Psoas muscle (tissue), 8 donors: ENCODE results near the gene ABL2. TPM values are rescaled to one million over a fixed set of nuclear protein-coding genes. Genes with fewer than 3 reads are reported as not detected.

ENCODE experiments used
- ATAC-seq, 4 donors: fragments of 200-7000 bp; cut with Tn5 transposase; one replicate each; pipeline ENCODE4 v1.9.1; 2020; ENCODE audit warnings: moderate library complexity in 3 of 4, mild to moderate bottlenecking in 2 of 4
- DNase-seq, 2 donors: peaks; one replicate each; pipeline ENCODE4 v3.0.0-alpha.2; 2020
- H3K27ac ChIP-seq: fragments of 200-600 bp; one replicate; pipeline ENCODE4 v1.8.0; 2022
- H3K27me3 ChIP-seq, 3 donors: fragments of 200-600 bp in 1 of 3; one replicate each; pipeline versions ENCODE4 v1.6.1 to v1.8.0; 2013 to 2022; ENCODE audit warnings: low read length in 2 of 3, mild to moderate bottlenecking in 2 of 3, moderate library complexity in 1 of 3; ENCODE audit not compliant: insufficient read depth in 3 of 3
- H3K36me3 ChIP-seq, 2 donors: fragments of 200-600 bp in 1 of 2; one replicate each; pipeline versions ENCODE4 v1.6.1 to v1.8.0; 2013 to 2022; ENCODE audit warnings: low read depth in 1 of 2, mild to moderate bottlenecking in 1 of 2, moderate library complexity in 1 of 2; ENCODE audit not compliant: insufficient read depth in 1 of 2
- H3K4me1 ChIP-seq: fragments of 200-600 bp; one replicate; pipeline ENCODE4 v1.8.0; 2022
- H3K4me3 ChIP-seq: fragments of 200-600 bp; one replicate; pipeline ENCODE4 v1.8.0; 2022; ENCODE audit warnings: mild to moderate bottlenecking
- H3K9me3 ChIP-seq: fragments of 200-600 bp; one replicate; pipeline ENCODE4 v1.8.0; 2022
- CTCF ChIP-seq: fragments of 200-600 bp; IDR thresholded peaks from one replicate; pipeline ENCODE4 v1.8.0; 2022; ENCODE audit warnings: antibody characterized with exemption
- WGBS, 3 donors: extraction: QIAGEN DNeasy Blood & Tissue Kit; methylation state at CpG; one replicate each; pipeline versions ENCODE4 v1.1.6 to v1.1.7; 2013; 5-methylcytosine and 5-hydroxymethylcytosine counted together
- intact Hi-C, 2 donors: fragments of 100-400 bp; cut with DNase I; formaldehyde crosslinking; loops; one replicate each; pipeline versions ENCODE4 v1.11.0 to v1.14.2; 2022
- polyA plus RNA-seq, 3 donors: library from polyadenylated mRNA; stranded (reverse); fragments of 200-250 nt; gene quantifications; one replicate each; pipeline ENCODE4 v1.2.3, GENCODE V29; 2013
- total RNA-seq, 4 donors: library from RNA; stranded (reverse); fragmentation: NEBNext Ultra II Directional in 2 of 4; extraction: Animal tissue kit (Norgen Biotek cat#: 25700) in 2 of 4; gene quantifications; one replicate each; pipeline versions ENCODE4 v1.2.1 to v1.2.4, GENCODE V29; 2021 to 2023
- donor health status: healthy with polysubstance abuse.
- donor health status: DM: no; HTN: no; CAD: no; lungs with moderate emphysema.
- donor health status: Bipolar disorder and iron deficiency.
- donor health status: healthy.
- donor health status: DM: yes; HTN: yes; CAD: no.
- donor health status: DM: no; HTN: no; CAD: no.
- donor health status: DM: no; HTN: no; CAD: no.
- donor health status: DM: yes; HTN: yes; CAD: no.

The ABL2 gene
- total and polyA plus RNA-seq, 7 donors, result 1.4 to 11.7 (median 8.6) TPM

DNA sequence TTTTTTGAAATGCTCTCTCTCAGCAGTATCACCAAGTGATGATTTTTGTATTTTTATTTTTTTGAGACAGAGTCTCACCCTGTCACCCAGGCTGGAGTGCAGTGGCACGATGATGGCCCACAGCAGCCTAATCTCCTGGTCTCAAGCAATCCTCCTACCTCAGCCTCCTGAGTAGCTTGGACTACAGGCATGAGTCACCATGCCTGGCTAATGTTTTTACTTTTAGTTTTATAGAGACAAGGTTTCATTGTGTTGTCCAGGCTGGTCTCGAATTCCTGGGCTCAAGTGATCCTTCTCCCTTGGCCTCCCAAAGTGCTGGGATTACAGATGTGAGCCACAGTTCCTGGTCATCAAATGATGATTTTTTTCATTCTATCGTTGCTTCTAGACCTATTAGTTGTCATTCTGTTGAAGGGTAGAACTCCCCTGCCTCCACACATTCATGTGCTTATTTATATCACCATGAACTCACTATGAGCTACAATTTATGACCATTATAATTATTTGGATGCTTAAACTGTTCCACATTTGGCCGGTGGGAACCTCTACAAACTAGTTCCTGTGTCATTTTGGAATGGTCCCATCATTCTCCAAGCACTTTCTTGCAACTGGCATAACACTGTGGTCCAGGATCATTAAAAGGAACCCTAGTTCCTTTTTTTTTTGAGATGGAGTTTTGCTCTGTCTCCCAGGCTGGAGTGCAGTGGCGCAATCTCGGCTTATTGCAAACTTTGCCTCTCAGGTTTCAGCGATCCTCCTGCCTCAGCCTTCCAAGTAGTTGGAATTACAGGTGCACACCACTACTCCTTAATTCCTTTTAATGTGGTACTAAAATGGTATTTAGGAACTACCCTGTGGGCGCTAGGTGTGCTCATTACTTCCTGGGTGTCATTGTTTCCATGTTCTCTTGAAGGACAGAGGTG lies 167.9 kb downstream of the ABL2 start:
- no peak for DNase-seq
- peak; percentile 53 to 73 (median 63) for ATAC-seq
- no peak overlapping the region for H3K4me3 ChIP-seq
- H3K36me3 ChIP-seq, result peaks cover 11 to 35% of the 10 kb centered on the region in 2 donors
- intact Hi-C loops, result no loop called here
- H3K27ac ChIP-seq, result peak overlapping the region; percentile 82
- TF ChIP-seq CTCF, result no peak
- H3K9me3 ChIP-seq, result no peaks in the 10 kb centered on the region
- 51 to 76% (median 60%) methylated on average over 8 of the region's 8 CpGs for WGBS, 3 donors
- H3K4me1 ChIP-seq, result peaks cover 9% of the 10 kb centered on the region
- no peaks in the 10 kb centered on the region for H3K27me3 ChIP-seq

DNA sequence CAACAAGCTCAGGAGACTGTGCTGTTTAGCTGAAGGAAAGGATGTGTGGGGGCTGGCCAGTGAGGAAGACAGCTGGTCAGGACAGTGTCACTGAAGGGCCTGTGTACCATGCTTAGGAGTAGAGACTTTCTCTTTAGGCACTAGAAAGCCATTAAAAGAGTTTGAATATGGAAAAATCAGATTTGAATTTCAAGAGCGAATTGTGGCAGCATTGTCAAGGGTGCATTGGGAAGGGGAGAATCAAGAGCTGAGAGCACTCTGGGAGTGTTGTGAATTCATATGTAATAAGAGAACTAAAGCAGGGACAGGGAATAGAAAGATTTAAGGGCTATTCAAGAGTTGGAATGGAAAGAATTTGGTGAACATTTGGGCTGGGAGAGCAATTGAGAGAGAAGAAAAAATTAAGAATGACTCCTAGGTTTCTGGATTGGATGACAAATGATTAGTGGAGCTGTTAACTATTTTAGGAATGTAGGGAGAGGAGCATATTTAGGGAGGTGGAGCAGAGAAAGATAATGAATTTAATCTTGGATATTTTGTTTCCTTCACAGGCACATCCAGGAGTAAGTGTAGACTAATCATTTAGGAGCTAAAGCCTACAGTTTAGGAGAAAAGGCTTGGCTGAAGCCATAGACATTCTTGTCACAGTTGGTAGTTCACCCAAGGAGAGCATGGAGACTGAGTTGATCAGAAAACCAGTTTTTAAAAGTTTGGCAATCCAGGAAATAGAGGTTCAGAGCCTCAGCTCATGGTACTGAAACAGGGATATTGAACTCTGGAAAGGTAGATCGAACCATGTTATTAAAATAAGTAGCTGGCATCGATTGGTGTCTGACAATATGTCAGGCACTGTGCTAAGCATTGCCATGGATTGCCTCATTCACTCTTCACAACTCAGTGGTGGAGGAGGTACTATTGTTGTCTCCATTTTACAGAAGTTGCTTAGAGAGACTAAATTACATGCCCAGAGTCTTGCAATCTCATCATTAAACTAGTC lies 170.7 kb downstream of the ABL2 start:
- no peaks in the 10 kb centered on the region for H3K9me3 ChIP-seq
- no peaks in the 10 kb centered on the region for H3K27me3 ChIP-seq
- peaks cover 3 to 27% of the 10 kb centered on the region in 2 donors for H3K36me3 ChIP-seq
- DNase-seq (no peak), ATAC-seq (no peak)
- intact Hi-C loops, result no loop called here
- 81 to 89% (median 88%) methylated on average over 3 of the region's 3 CpGs for WGBS, 3 donors
- peak overlapping the region; percentile 38 for H3K27ac ChIP-seq
- peaks cover 9% of the 10 kb centered on the region for H3K4me1 ChIP-seq
- TF ChIP-seq CTCF, result no peak
- no peak overlapping the region for H3K4me3 ChIP-seq

DNA sequence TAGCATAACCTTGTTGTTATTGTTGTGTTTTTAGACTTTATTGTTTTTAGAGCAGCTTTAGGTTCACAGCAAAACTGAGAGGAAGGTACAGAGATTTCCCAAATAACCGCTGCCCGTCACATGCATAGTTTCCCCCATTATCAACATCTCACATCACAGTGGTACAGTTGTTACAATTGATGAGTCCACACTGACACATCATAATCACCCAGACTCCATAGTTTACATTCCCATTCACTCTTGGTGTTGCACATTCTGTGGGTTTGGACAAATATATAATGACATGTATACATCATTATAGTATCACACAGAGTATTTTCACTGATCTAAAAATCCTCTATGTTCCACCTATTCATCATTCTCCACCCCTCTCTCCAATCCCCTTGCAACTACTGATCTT lies 173.5 kb downstream of the ABL2 start:
- 98% methylated on average over 2 of the region's 2 CpGs for WGBS, 3 donors
- Histone ChIP-seq H3K9me3 (no peaks in the 10 kb centered on the region), H3K36me3 (peaks cover 3 to 27% of the 10 kb centered on the region in 2 donors), H3K27ac (no peak overlapping the region), H3K4me1 (peaks cover 9% of the 10 kb centered on the region), H3K27me3 (no peaks in the 10 kb centered on the region), H3K4me3 (no peak overlapping the region)
- no peak for DNase-seq
- no peak for TF ChIP-seq CTCF
- no peak for ATAC-seq
- intact Hi-C loops, result no loop called here

DNA sequence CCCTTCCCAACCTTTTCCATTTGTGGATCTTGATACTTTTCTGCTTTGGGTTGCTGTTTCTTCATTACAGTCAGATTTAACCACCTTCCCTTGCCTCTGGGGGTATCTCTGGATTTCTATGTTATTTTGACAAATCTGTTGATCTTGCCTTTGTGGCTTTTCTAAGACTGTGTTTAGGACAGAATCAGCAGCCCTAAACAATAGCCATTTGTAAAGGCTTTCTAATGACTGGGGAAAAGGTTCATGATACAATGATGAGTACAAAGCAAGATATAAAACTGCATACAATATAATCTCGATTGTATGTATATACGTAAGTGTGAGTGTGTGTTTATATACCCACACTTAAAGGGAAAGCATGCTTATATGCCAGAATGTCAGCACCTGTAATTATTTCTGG lies 176.0 kb downstream of the ABL2 start:
- no peak for TF ChIP-seq CTCF
- intact Hi-C loops, result no loop called here
- Histone ChIP-seq H3K27me3 (no peaks in the 10 kb centered on the region), H3K36me3 (peaks cover 3 to 41% of the 10 kb centered on the region in 2 donors), H3K4me3 (no peak overlapping the region), H3K9me3 (no peaks in the 10 kb centered on the region), H3K27ac (no peak overlapping the region), H3K4me1 (peaks cover 4% of the 10 kb centered on the region)
- 94 to 98% (median 95%) methylated on average over 2 of the region's 2 CpGs for WGBS, 3 donors
- no peak for ATAC-seq
- DNase-seq, result no peak
